Smooth muscle cell (in vitro differentiated cells): ENCODE data around the gene NMRK2. TPM values are rescaled to one million over a fixed set of nuclear protein-coding genes. Genes with fewer than 3 reads are reported as not detected.
A peak's percentile ranks its signal among the peaks of the same experiment; 100 is the strongest.

ENCODE experiments used
- DNase-seq: peaks from one replicate; lab custom pipeline; 2025; ENCODE audit not compliant: unreplicated experiment; lab: John Stamatoyannopoulos, UW
- H2AFZ ChIP-seq: fragments of 200-600 bp; sonication (generic); 2 replicates; pipeline ENCODE4 v1.6.0; 2016; ENCODE audit warnings: antibody characterized with exemption, low read depth, mild to moderate bottlenecking
- H3F3A ChIP-seq: fragments of 200-600 bp; sonication (generic); 2 replicates; pipeline ENCODE4 v1.6.0; 2017; ENCODE audit warnings: antibody characterized with exemption, low read depth
- H3K27ac ChIP-seq: fragments of 200-600 bp; sonication (generic); 2 replicates; pipeline ENCODE4 v1.5.1; 2016; ENCODE audit warnings: low read depth, mild to moderate bottlenecking
- H3K27me3 ChIP-seq: fragments of 200-600 bp; sonication (generic); 2 replicates; pipeline ENCODE4 v1.6.1; 2016; ENCODE audit warnings: low read depth, mild to moderate bottlenecking
- H3K36me3 ChIP-seq: fragments of 200-600 bp; sonication (generic); 2 replicates; pipeline ENCODE4 v1.5.1; 2016; ENCODE audit warnings: low read depth
- H3K4me1 ChIP-seq: fragments of 200-600 bp; sonication (generic); 2 replicates; pipeline ENCODE4 v1.5.1; 2016; ENCODE audit warnings: low read depth
- H3K4me2 ChIP-seq: fragments of 200-600 bp; sonication (generic); 2 replicates; pipeline ENCODE4 v1.6.0; 2016; ENCODE audit warnings: mild to moderate bottlenecking
- H3K4me3 ChIP-seq: fragments of 200-600 bp; sonication (generic); 2 replicates; pipeline ENCODE4 v1.5.1; 2016; ENCODE audit warnings: mild to moderate bottlenecking
- H3K79me2 ChIP-seq: fragments of 200-600 bp; sonication (generic); 2 replicates; pipeline ENCODE4 v1.6.0; 2016; ENCODE audit warnings: low read depth, mild to moderate bottlenecking
- H3K9ac ChIP-seq: fragments of 200-600 bp; sonication (generic); 2 replicates; pipeline ENCODE4 v1.6.0; 2016; ENCODE audit warnings: low read depth
- H3K9me3 ChIP-seq: fragments of 200-600 bp; sonication (generic); replicated peaks from 2 replicates; pipeline ENCODE4 v1.5.1; 2016; ENCODE audit warnings: low read depth
- H4K20me1 ChIP-seq: fragments of 200-600 bp; sonication (generic); 2 replicates; pipeline ENCODE4 v1.6.0; 2016; ENCODE audit warnings: low read depth
- WGBS: methylation state at CpG from one replicate; pipeline ENCODE4 v1.1.7; 2016; ENCODE audit warnings: low lambda C conversion rate; 5-methylcytosine and 5-hydroxymethylcytosine counted together
- polyA plus RNA-seq: library from polyadenylated mRNA; unstranded; fragments of >200 nt; fragmentation: Nextera tagmentation; extraction: Ambion mirVana; gene quantifications from 2 replicates; pipeline ENCODE4 v1.2.1, GENCODE V29; 2016
- total RNA-seq: library from RNA; depleted of rRNA; stranded (reverse); fragments of >200 nt; gene quantifications from 2 replicates; pipeline ENCODE4 v1.2.3, GENCODE V29; 2014
- TF ChIP-seq, protein P1 (sequence below): fragments of 200-600 bp; sonication (generic); IDR thresholded peaks from 2 replicates; pipeline ENCODE4 v1.5.1; 2017; ENCODE audit warnings: borderline replicate concordance, mild to moderate bottlenecking, antibody characterized with exemption; ENCODE audit not compliant: insufficient read depth, poor library complexity, severe bottlenecking

NMRK2 gene
- total and polyA plus RNA-seq, 2 experiments from 2014 or later = not detected

DNA sequence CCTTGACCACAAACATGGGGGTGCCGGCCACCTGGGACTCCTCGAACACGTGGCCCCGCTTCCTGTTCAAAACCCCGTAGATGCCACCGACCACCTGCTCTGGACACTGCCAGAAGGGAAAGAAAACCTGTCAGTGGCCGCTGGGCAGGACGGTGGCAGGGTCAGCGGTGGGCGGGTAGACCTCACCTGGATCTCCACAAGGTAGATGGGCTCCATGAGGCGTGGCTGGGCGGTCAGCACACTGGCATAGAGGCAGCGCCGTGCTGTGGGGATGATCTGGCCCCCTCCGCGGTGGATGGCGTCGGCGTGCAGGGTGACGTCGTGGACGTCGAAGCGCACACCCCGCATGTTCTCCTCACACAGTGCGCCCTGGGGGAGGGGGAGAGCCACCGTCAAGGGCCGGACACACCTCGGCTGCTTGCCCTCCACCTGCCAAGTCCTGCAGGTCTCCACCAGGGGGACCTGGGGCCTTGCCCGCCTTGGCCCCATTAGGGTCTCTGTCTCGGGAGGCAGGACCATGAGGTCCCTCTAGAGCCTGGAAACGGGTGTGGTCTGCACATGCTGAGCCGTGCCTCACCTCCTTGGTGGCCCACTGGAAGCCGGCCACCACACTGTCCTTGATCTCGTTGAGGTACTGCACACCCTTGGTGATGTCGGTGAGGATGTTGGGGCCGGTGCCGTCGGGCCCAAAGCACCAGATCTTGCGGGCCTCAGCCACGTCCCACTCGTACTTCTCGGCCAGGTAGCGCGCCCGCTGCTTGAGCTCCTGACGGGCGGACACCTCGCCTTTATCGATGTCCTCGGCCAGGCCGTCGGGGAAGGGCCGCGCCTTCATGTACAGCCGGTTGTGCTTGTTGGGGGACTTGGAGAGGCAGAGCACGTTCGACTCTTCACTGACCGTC, 44.6 kb downstream of the NMRK2 start:
- H3F3A ChIP-seq = peaks cover 69% of the 10 kb centered on the region
- H3K27me3 ChIP-seq = no peaks in the 10 kb centered on the region
- 98% methylated on average over 58 of the region's 59 CpGs for WGBS
- H3K36me3 ChIP-seq = peaks cover 10% of the 10 kb centered on the region
- H3K4me2 ChIP-seq = no peak overlapping the region
- H3K4me1 ChIP-seq = no peaks in the 10 kb centered on the region
- H2AFZ ChIP-seq = no peak overlapping the region
- H3K27ac ChIP-seq = peak overlapping the region; percentile 15
- TF ChIP-seq, protein P1, sequence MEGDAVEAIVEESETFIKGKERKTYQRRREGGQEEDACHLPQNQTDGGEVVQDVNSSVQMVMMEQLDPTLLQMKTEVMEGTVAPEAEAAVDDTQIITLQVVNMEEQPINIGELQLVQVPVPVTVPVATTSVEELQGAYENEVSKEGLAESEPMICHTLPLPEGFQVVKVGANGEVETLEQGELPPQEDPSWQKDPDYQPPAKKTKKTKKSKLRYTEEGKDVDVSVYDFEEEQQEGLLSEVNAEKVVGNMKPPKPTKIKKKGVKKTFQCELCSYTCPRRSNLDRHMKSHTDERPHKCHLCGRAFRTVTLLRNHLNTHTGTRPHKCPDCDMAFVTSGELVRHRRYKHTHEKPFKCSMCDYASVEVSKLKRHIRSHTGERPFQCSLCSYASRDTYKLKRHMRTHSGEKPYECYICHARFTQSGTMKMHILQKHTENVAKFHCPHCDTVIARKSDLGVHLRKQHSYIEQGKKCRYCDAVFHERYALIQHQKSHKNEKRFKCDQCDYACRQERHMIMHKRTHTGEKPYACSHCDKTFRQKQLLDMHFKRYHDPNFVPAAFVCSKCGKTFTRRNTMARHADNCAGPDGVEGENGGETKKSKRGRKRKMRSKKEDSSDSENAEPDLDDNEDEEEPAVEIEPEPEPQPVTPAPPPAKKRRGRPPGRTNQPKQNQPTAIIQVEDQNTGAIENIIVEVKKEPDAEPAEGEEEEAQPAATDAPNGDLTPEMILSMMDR = no peak
- DNase-seq = no peak
- H3K4me3 ChIP-seq = no peak overlapping the region
- H4K20me1 ChIP-seq = peaks cover 81% of the 10 kb centered on the region
- no peak overlapping the region for H3K9ac ChIP-seq
- H3K79me2 ChIP-seq = peaks cover 74% of the 10 kb centered on the region
- no peaks in the 10 kb centered on the region for H3K9me3 ChIP-seq

DNA sequence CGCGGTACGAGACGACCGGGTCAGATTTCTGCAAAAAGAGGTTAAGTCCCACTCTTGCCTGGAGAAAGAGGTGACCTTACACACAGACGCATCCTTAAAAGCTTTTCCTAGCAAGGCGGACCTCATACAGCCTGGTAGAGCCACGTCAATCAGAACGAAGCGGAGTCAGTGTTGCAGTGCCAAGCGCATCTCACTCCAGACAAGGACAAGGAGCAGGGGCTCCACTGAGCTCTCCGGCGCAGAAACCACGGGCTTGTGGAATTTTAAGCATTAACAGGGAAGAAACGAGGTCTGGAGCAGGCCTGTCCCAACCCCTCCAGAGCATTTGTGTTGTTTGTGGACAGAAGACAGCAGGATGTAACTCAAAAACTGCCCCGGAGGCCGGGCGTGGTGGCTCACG, 45.3 kb downstream of the NMRK2 start:
- no peak overlapping the region for H3K4me2 ChIP-seq
- peaks cover 3% of the 10 kb centered on the region for H3K4me1 ChIP-seq
- WGBS = 96% methylated on average over 19 of the region's 19 CpGs
- H2AFZ ChIP-seq = no peak overlapping the region
- peaks cover 81% of the 10 kb centered on the region for H3K79me2 ChIP-seq
- H3K27me3 ChIP-seq = no peaks in the 10 kb centered on the region
- H3K9ac ChIP-seq = no peak overlapping the region
- no peaks in the 10 kb centered on the region for H3K9me3 ChIP-seq
- H3K27ac ChIP-seq = no peak overlapping the region
- no peak for DNase-seq
- H3K4me3 ChIP-seq = no peak overlapping the region
- H4K20me1 ChIP-seq = peaks cover 84% of the 10 kb centered on the region
- peaks cover 10% of the 10 kb centered on the region for H3K36me3 ChIP-seq
- TF ChIP-seq, protein P1 = no peak
- peaks cover 72% of the 10 kb centered on the region for H3F3A ChIP-seq

DNA sequence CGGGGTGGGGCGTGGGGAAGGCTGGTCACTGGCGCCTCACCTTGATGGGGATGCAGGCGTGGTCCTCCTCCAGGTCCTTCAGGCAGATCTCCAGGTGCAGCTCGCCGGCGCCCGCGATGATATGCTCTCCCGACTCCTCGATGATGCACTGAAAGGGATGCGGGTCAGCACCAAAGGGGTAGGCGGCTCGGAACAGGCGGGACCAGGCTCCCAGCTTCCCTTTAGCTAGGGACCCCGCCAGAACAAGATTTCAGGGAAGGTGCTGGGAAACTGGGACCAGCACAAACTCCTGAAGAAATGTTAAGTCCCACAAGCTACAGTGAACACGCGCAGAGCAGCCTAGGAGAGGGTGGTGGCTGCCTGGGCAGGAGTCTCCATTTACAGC, 46.4 kb downstream of the NMRK2 start:
- Histone ChIP-seq H3K79me2 (peaks cover 92% of the 10 kb centered on the region), H3K27me3 (no peaks in the 10 kb centered on the region), H3K4me3 (no peak overlapping the region), H3F3A (peaks cover 79% of the 10 kb centered on the region), H3K9me3 (no peaks in the 10 kb centered on the region), H2AFZ (no peak overlapping the region), H3K4me1 (peaks cover 15% of the 10 kb centered on the region), H3K36me3 (peaks cover 10% of the 10 kb centered on the region), H3K9ac (no peak overlapping the region), H4K20me1 (peaks cover 95% of the 10 kb centered on the region), H3K4me2 (no peak overlapping the region), H3K27ac (peak overlapping the region; percentile 19)
- TF ChIP-seq, protein P1 = no peak
- WGBS = 97% methylated on average over 18 of the region's 18 CpGs
- DNase-seq = no peak
